SK-N-SH (cell line): ENCODE results near the gene CSNK2B.

Source experiments
- TF ChIP-seq, protein P1 (sequence below): IDR thresholded peaks from 2 replicates; pipeline ENCODE4 v1.4.0; 2012; ENCODE audit warnings: low read depth
- TF ChIP-seq, protein P2 (sequence below): fragments of 200-600 bp; sonication (generic); IDR thresholded peaks from 2 replicates; pipeline ENCODE4 v1.6.1; 2017; ENCODE audit warnings: antibody characterized with exemption, mild to moderate bottlenecking, moderate library complexity

DNA sequence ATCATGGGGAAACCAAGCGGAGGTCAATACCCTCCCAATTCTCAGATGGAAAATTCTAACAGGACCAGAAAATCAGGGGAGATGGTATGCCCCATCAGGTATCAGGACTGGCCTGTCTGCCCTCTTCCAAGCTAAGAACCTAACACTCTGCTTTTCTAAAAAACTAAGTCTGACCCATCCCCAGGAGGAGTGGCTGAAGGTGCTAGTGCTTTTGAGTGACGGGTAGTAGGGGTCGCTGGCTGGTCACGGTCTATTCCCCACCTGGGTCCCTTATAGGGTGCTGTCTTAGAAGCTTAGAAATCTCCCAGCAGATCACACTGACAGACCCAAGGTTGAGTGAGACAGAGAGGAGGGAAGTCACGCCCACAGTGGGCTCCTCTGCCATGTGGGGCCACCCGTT lies 27.7 kb downstream of the CSNK2B start:
- TF ChIP-seq, protein P1, sequence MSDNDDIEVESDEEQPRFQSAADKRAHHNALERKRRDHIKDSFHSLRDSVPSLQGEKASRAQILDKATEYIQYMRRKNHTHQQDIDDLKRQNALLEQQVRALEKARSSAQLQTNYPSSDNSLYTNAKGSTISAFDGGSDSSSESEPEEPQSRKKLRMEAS, result no peak
- TF ChIP-seq, protein P2, sequence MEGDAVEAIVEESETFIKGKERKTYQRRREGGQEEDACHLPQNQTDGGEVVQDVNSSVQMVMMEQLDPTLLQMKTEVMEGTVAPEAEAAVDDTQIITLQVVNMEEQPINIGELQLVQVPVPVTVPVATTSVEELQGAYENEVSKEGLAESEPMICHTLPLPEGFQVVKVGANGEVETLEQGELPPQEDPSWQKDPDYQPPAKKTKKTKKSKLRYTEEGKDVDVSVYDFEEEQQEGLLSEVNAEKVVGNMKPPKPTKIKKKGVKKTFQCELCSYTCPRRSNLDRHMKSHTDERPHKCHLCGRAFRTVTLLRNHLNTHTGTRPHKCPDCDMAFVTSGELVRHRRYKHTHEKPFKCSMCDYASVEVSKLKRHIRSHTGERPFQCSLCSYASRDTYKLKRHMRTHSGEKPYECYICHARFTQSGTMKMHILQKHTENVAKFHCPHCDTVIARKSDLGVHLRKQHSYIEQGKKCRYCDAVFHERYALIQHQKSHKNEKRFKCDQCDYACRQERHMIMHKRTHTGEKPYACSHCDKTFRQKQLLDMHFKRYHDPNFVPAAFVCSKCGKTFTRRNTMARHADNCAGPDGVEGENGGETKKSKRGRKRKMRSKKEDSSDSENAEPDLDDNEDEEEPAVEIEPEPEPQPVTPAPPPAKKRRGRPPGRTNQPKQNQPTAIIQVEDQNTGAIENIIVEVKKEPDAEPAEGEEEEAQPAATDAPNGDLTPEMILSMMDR, result no peak
